Left lung (tissue), 10 donors: ENCODE data around the gene ZNF256. TPM values are rescaled to one million over a fixed set of nuclear protein-coding genes. Genes with fewer than 3 reads are reported as not detected.

Experiments
- ATAC-seq: fragments of 200-7000 bp; cut with Tn5 transposase; one replicate; pipeline ENCODE4 v1.9.1; 2020; ENCODE audit warnings: moderate library complexity
- DNase-seq, 4 donors: peaks; one replicate each; pipeline ENCODE4 v3.0.0-alpha.2; 2013 to 2020
- H3K27ac ChIP-seq, 2 donors: fragments of 200-600 bp; sonication (generic) in 1 of 2; one replicate each; pipeline versions ENCODE4 v1.5.0 to v1.8.0; 2020 to 2021
- H3K27me3 ChIP-seq, 2 donors: fragments of 200-600 bp; sonication (generic) in 1 of 2; one replicate each; pipeline versions ENCODE4 v1.5.0 to v1.8.0; 2020 to 2021
- H3K36me3 ChIP-seq, 2 donors: fragments of 200-600 bp; sonication (generic) in 1 of 2; one replicate each; pipeline versions ENCODE4 v1.5.0 to v1.8.0; 2020 to 2021
- H3K4me1 ChIP-seq, 2 donors: fragments of 200-600 bp; one replicate each; pipeline ENCODE4 v1.8.0; 2021
- H3K4me3 ChIP-seq, 2 donors: fragments of 200-600 bp; sonication (generic) in 1 of 2; one replicate each; pipeline versions ENCODE4 v1.5.0 to v1.8.0; 2020 to 2021; ENCODE audit warnings: mild to moderate bottlenecking in 1 of 2
- H3K9me3 ChIP-seq, 2 donors: fragments of 200-600 bp; sonication (generic) in 1 of 2; one replicate each; pipeline versions ENCODE4 v1.5.0 to v1.8.0; 2020 to 2021
- intact Hi-C, 2 donors: fragments of 100-400 bp; cut with DNase I; formaldehyde crosslinking; loops; one replicate each; pipeline versions ENCODE4 v1.11.2 to v1.14.2; 2022
- polyA plus RNA-seq, 6 donors: library from polyadenylated mRNA; unstranded; fragments of 120-200 nt; gene quantifications; one replicate each; pipeline ENCODE4 v1.2.1, GENCODE V29; 2013; ENCODE audit not compliant: insufficient read length in 6 of 6
- total RNA-seq, 2 donors: library from RNA; stranded (reverse); fragmentation: NEBNext Ultra II Directional; extraction: Animal tissue kit (Norgen Biotek cat#: 25700); gene quantifications; one replicate each; pipeline ENCODE4 v1.2.1, GENCODE V29; 2021
- TF ChIP-seq, protein P1 (sequence below), 2 donors: fragments of 200-600 bp; sonication (generic) in 1 of 2; IDR thresholded peaks; one replicate each; pipeline versions ENCODE4 v1.5.0 to v1.8.0; 2021; ENCODE audit warnings: antibody characterized with exemption in 2 of 2
- donor health status: DM: no; HTN: yes; CAD: no.
- donor health status: DM: no; HTN: no; CAD: no.

Gene ZNF256
- total and polyA plus RNA-seq, 8 donors: 3.9 to 12.1 (median 10.5) TPM

DNA sequence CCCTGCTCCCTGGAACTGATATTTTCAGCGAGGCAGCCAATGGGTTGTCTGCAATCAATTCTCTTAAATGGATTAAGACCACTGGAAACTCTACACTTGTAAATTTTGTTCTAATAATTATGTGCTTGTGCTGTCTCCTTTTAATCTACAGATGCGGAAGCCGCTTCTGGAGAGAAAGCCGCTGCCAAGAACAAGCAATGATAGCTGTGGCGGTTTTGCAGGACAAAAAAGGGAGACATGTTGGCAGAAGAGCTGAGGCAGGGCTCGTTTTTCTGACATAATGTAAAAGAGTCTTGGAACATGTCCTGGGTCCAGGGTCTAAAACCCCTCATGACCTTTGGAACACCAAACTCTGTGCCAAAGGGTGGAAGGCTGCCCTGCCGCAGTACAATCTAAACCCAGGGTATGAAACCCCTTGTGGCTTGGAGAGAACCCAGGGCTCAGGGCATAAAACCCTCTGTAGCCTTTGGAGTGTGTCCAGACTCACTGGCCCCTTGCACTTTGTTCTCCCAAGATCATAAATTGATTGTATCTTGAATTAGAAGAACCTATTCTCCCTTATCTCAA is 43.8 kb downstream of the ZNF256 start:
- H3K4me1 ChIP-seq: peaks cover 0 to 5% of the 10 kb centered on the region in 2 donors
- H3K27me3 ChIP-seq: no peaks in the 10 kb centered on the region
- H3K36me3 ChIP-seq: peaks cover 0 to 29% of the 10 kb centered on the region in 2 donors
- no peak for DNase-seq
- no peak overlapping the region for H3K27ac ChIP-seq
- no peak overlapping the region for H3K4me3 ChIP-seq
- ATAC-seq: no peak
- TF ChIP-seq, protein P1, sequence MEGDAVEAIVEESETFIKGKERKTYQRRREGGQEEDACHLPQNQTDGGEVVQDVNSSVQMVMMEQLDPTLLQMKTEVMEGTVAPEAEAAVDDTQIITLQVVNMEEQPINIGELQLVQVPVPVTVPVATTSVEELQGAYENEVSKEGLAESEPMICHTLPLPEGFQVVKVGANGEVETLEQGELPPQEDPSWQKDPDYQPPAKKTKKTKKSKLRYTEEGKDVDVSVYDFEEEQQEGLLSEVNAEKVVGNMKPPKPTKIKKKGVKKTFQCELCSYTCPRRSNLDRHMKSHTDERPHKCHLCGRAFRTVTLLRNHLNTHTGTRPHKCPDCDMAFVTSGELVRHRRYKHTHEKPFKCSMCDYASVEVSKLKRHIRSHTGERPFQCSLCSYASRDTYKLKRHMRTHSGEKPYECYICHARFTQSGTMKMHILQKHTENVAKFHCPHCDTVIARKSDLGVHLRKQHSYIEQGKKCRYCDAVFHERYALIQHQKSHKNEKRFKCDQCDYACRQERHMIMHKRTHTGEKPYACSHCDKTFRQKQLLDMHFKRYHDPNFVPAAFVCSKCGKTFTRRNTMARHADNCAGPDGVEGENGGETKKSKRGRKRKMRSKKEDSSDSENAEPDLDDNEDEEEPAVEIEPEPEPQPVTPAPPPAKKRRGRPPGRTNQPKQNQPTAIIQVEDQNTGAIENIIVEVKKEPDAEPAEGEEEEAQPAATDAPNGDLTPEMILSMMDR (IDR thresholded peaks at IDR 0.05): no peak
- intact Hi-C loops: no loop called here
- no peaks in the 10 kb centered on the region for H3K9me3 ChIP-seq

DNA sequence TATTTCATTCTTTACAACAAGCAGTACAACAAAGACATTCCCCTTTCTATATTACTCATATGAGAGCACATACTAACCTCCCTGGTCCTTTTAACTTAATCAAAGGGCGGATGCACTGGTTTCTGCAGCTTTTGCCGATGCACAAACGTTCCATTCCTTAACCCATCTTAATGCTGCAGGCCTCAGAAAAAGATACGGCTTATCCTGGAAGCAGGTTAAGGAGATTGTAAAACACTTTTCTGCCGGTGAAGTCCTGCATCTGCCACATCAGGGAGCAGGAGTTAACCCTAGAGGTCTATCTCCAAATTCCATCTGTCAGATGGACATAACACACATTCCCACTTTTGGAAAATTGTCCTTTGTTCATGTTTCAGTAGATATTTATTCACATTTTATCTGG is 47.2 kb downstream of the ZNF256 start:
- ATAC-seq (no peak), DNase-seq (no peak)
- Histone ChIP-seq H3K27me3 (no peaks in the 10 kb centered on the region), H3K4me1 (peaks cover 0 to 5% of the 10 kb centered on the region in 2 donors), H3K9me3 (no peaks in the 10 kb centered on the region), H3K4me3 (no peak overlapping the region), H3K36me3 (peaks cover 0 to 5% of the 10 kb centered on the region in 2 donors), H3K27ac (no peak overlapping the region)
- TF ChIP-seq, protein P1 (IDR thresholded peaks at IDR 0.05): no peak
- intact Hi-C loops: no loop called here

Other genes starting within 250 kb of the ZNF256 start
- 1 to 10 TPM; 7.0 to 8.3 TPM for gene ZNF154, start 238.5 kb downstream of the ZNF256 start, total RNA-seq
- gene ZNF154, start 238.5 kb downstream of the ZNF256 start, polyA plus RNA-seq: 10 to 100 TPM; 40.2 to 49.0 (median 43.2) TPM
- gene ZNF671, start 220.1 kb downstream of the ZNF256 start, total RNA-seq: 1 to 10 TPM; 7.3 to 9.6 TPM
- 10 to 100 TPM; 20.1 to 26.4 (median 24.6) TPM for gene ZNF671, start 220.1 kb downstream of the ZNF256 start, polyA plus RNA-seq
- 10 to 100 TPM; 10.2 to 15.3 TPM for gene ZNF776, start 200.9 kb downstream of the ZNF256 start, total RNA-seq
- gene ZNF776, start 200.9 kb downstream of the ZNF256 start, polyA plus RNA-seq: 10 to 100 TPM; 35.4 to 45.8 (median 41.3) TPM
- 10 to 100 TPM; 13.2 to 15.3 TPM for gene ZNF586, start 178.0 kb downstream of the ZNF256 start, total RNA-seq
- gene ZNF586, start 178.0 kb downstream of the ZNF256 start, polyA plus RNA-seq: 10 to 100 TPM; 28.7 to 38.1 (median 31.1) TPM
- gene ZNF552, start 132.8 kb downstream of the ZNF256 start, total RNA-seq: 10 to 100 TPM; 11.2 to 15.7 TPM
- gene ZNF552, start 132.8 kb downstream of the ZNF256 start, polyA plus RNA-seq: 10 to 100 TPM; 15.2 to 21.4 (median 17.4) TPM
- 10 to 100 TPM; 12.9 to 20.1 TPM for gene ZNF587B, start 117.4 kb downstream of the ZNF256 start, total RNA-seq
- 10 to 100 TPM; 12.1 to 17.3 (median 14.1) TPM for gene ZNF587B, start 117.4 kb downstream of the ZNF256 start, polyA plus RNA-seq
- gene ZNF587, start 97.8 kb downstream of the ZNF256 start, total RNA-seq: 10 to 100 TPM; 31.4 to 34.0 TPM
- gene ZNF587, start 97.8 kb downstream of the ZNF256 start, polyA plus RNA-seq: 10 to 100 TPM; 33.6 to 38.8 (median 36.4) TPM
- gene ZNF814, start 58.7 kb downstream of the ZNF256 start, total RNA-seq: 10 to 100 TPM; 10.7 to 21.0 TPM
- 10 to 100 TPM; 52.7 to 71.2 (median 65.2) TPM for gene ZNF814, start 58.7 kb downstream of the ZNF256 start, polyA plus RNA-seq
- 10 to 100 TPM; 15.8 to 20.7 TPM for gene ZNF417, start 31.1 kb downstream of the ZNF256 start, total RNA-seq
- gene ZNF417, start 31.1 kb downstream of the ZNF256 start, polyA plus RNA-seq: 10 to 100 TPM; 35.8 to 47.8 (median 42.0) TPM
- gene ZNF418, start 12.3 kb downstream of the ZNF256 start, total RNA-seq: 1 to 10 TPM; 8.0 to 9.4 TPM
- gene ZNF418, start 12.3 kb downstream of the ZNF256 start, polyA plus RNA-seq: 10 to 100 TPM; 27.6 to 43.6 (median 37.0) TPM
- 1 to 10 TPM in 1 of 2 donors, under 1 TPM in 1; 0.55 to 1.6 TPM for gene C19orf18, start 26.8 kb upstream of the ZNF256 start, total RNA-seq
- 1 to 10 TPM; 2.3 to 5.7 (median 3.9) TPM for gene C19orf18, start 26.8 kb upstream of the ZNF256 start, polyA plus RNA-seq
- gene ZNF606, start 55.1 kb upstream of the ZNF256 start, total RNA-seq: 10 to 100 TPM; 11.4 to 13.3 TPM
- gene ZNF606, start 55.1 kb upstream of the ZNF256 start, polyA plus RNA-seq: 10 to 100 TPM; 28.9 to 34.6 (median 31.3) TPM
- gene ZSCAN1, start 86.3 kb upstream of the ZNF256 start, total RNA-seq: under 1 TPM in 1 of 2 donors, not detected in 1; 0.47 TPM
- gene ZSCAN1, start 86.3 kb upstream of the ZNF256 start, polyA plus RNA-seq: 1 to 10 TPM; 1.4 to 3.4 (median 2.4) TPM
- gene ZNF135, start 111.6 kb upstream of the ZNF256 start, total RNA-seq: 1 to 10 TPM; 3.3 to 4.9 TPM
- gene ZNF135, start 111.6 kb upstream of the ZNF256 start, polyA plus RNA-seq: 10 to 100 TPM; 22.3 to 32.6 (median 29.0) TPM
- 10 to 100 TPM; 32.7 to 58.1 TPM for gene ZSCAN18, start 150.5 kb upstream of the ZNF256 start, total RNA-seq
- gene ZSCAN18, start 150.5 kb upstream of the ZNF256 start, polyA plus RNA-seq: 10 to 100 TPM; 78.0 to 91.1 (median 84.7) TPM
- 10 to 100 TPM in 1 of 2 donors, 1 to 10 TPM in 1; 7.9 to 11.7 TPM for gene ZNF329, start 203.1 kb upstream of the ZNF256 start, total RNA-seq
- 10 to 100 TPM; 19.6 to 22.9 (median 21.0) TPM for gene ZNF329, start 203.1 kb upstream of the ZNF256 start, polyA plus RNA-seq
- 10 to 100 TPM; 19.9 to 25.9 TPM for gene ZNF274, start 235.4 kb upstream of the ZNF256 start, total RNA-seq
- 10 to 100 TPM; 18.7 to 23.7 (median 21.8) TPM for gene ZNF274, start 235.4 kb upstream of the ZNF256 start, polyA plus RNA-seq